C4-2B (cell line): ENCODE measurements around the gene ATXN3.
"Not testable (repeated sequence)": the region's sequence is repeated elsewhere in the genome, so short reads cannot be mapped to it uniquely, and the experiment has no call there.

ENCODE experiments used
- H3K27ac ChIP-seq: fragments of 450-650 bp; 2 replicates; pipeline ENCODE4 v1.5.1; 2017
- ZFX ChIP-seq: fragments of 450-650 bp; IDR thresholded peaks from 2 replicates; pipeline ENCODE4 v1.6.1; 2017
- TF ChIP-seq, protein P1 (sequence below): fragments of 450-650 bp; conservative IDR thresholded peaks from 2 replicates; pipeline ENCODE4 v1.5.1; 2017; ENCODE audit warnings: mild to moderate bottlenecking

ATXN3 gene

DNA sequence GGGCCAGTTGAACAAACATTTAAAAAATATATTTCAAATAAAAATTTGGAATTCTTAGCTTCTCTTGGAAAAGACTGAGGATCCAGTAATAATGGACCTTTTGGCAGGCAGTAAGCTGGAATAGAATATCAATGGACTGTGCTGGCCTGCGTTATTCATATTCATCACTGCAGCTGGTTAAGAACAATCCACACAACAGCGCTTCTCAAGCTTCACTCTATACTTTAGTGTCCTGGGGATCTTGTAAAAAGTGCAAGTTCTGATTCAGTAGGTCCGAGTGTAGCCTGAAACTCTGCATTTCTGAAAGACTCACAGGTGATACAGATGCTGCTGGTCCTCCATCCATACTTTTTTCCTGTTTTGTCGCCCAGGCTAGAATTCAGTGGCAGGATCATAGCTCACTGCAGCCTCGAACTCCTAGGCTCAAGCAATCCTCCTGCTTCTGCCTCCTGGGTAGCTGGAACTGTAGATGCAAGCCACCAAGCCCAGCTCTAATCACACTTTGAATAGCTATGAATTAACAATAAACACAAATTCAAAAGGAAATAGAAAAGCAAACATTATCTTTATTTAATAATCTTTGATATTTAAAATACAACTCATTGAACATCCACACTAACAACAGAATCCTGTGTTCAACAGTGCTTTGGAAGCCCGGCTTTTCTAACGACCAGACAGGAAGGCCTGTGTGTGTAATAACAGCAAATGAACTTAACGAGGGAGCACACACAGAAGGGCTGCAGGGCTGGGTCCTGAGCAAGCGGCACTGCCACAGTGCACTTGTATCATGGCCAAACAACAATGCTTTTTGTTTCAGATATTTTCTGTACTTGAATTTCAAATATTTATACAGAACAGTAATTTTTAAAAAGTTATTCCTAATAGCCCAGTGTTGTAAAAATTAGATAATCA, 48.1 kb downstream of the ATXN3 start:
- no peak overlapping the region for H3K27ac ChIP-seq
- no peak for TF ChIP-seq ZFX
- TF ChIP-seq, protein P1, sequence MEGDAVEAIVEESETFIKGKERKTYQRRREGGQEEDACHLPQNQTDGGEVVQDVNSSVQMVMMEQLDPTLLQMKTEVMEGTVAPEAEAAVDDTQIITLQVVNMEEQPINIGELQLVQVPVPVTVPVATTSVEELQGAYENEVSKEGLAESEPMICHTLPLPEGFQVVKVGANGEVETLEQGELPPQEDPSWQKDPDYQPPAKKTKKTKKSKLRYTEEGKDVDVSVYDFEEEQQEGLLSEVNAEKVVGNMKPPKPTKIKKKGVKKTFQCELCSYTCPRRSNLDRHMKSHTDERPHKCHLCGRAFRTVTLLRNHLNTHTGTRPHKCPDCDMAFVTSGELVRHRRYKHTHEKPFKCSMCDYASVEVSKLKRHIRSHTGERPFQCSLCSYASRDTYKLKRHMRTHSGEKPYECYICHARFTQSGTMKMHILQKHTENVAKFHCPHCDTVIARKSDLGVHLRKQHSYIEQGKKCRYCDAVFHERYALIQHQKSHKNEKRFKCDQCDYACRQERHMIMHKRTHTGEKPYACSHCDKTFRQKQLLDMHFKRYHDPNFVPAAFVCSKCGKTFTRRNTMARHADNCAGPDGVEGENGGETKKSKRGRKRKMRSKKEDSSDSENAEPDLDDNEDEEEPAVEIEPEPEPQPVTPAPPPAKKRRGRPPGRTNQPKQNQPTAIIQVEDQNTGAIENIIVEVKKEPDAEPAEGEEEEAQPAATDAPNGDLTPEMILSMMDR = no peak

DNA sequence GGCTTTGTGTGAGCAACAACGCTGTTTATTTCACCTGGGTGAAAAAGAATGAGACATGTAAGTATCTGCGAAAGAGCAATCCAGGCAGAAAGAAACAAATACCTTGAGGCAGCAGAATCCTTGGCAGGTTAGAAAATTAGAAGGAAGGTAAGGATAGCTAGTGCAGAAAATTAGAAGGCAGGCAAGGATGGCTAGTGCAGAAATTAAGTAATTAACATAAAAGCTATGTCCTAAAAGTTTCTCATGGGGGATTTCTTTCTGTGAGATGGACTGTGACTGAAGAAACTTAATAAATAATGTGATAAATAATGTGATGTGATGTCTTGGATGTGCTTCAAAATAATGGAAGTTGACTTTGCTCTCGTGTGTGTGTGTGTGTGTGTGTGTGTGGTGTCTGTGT, 56.6 kb downstream of the ATXN3 start:
- TF ChIP-seq, protein P1 = no peak
- no peak for TF ChIP-seq ZFX
- no peak overlapping the region for H3K27ac ChIP-seq

DNA sequence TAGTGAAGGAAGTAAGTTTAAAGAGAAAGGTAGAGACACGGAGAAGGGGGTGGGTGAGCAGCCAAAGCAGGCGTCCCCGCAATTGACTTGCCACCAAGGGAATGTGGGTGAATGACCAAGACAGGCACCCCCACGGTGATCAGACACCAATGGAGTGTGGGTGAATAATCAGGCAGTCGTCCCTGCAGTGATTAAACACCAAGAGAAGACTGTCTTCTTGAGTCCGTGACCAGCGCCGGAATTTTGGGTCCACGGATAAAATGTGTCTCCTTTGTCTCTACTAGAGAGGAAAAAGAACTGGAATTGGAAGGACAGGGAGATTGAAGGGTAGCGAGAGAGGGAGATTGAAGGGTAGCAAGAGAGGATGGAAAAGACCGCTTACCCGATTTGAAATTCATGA, 57.2 kb downstream of the ATXN3 start:
- H3K27ac ChIP-seq = not testable (repeated sequence)

DNA sequence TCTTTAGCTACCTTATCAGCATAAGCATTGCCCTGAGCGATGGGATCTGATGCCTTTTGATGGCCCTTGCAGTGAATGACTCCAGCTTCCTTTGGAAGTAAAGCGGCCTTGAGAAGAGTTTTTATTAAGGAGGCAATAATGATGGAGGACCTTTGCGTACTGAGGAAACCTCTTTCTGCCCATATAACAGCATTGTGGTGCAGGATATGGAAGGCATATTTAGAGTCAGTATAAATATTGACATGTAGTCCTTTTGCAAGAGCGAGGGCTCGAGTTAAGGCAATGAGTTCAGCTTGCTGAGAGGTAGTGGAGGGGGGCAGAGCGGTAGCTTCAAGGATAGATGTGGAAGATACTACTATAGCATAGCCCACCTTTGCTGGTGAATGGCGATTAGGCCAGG, 60.5 kb downstream of the ATXN3 start:
- not testable (repeated sequence) for H3K27ac ChIP-seq

DNA sequence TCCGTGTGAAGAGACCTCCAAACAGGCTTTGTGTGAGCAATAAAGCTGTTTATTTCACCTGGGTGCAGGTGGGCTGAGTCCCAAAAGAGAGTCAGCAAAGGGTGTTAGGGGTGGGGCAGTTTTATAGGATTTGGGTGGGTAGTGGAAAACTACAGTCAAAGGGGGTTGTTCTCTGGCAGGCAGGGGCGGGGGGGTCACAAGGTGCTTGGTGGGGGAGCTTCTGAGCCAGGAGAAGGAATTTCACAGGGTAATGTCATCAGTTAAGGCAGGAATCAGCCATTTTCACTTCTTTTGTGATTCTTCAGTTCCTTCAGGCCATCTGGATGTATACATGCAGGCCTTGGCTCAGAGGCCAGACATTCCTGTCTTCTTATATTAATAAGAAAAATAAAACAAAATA, 64.6 kb downstream of the ATXN3 start:
- H3K27ac ChIP-seq = peak overlapping the region; percentile 88; the same call in 1 of the 2 replicates

DNA sequence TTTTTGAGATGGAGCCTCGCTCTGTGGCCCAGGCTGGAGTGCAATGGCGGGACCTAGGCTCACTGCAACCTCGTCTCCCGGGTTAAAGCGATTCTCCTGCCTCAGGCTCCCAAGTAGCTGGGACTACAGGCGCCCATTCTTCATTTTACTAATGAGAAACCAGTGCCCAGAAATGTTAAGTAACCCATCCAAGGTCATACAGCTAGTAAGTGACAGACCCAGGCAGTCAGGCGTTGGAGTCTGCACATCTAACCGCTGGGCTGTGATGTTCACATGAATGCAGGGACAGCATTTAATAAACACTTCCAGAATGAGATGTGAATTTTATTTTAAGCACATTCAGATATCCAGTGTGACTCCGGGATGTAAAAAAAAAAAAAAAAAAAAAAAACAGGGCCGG, 65.2 kb downstream of the ATXN3 start:
- H3K27ac ChIP-seq = peak overlapping the region; percentile 88
- TF ChIP-seq ZFX = no peak
- TF ChIP-seq, protein P1 = no peak

DNA sequence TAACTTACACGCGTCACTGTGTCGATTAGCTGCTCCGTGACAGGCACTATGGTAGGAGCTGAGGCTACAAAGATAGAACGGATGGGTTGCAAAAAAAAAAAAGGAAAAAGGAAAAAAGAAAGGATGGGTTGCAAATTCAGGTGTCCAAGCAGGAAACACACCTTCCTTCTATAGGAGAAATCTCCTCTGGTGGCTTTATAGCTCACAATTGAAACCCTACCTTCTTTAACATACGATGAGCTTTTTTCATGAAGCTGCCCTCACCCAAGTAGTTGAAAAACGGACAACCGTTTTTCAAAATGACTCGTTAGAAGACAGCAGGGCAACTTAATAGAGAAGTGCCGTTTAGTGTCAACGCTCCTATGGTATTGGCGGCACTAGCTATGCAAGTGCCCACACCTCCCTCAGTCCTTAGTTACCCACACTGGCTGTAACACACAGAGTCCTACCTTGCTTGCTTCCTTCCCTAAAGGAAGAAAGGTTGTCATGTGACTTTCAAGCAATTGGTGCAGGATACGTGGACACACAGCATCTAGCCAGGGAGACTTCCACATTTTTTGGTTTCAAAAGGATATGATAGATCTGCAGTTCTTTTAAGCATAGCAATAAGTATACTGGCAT, 65.8 kb downstream of the ATXN3 start:
- peak overlapping the region; percentile 88 for H3K27ac ChIP-seq
- TF ChIP-seq, protein P1 = no peak
- TF ChIP-seq ZFX = no peak

DNA sequence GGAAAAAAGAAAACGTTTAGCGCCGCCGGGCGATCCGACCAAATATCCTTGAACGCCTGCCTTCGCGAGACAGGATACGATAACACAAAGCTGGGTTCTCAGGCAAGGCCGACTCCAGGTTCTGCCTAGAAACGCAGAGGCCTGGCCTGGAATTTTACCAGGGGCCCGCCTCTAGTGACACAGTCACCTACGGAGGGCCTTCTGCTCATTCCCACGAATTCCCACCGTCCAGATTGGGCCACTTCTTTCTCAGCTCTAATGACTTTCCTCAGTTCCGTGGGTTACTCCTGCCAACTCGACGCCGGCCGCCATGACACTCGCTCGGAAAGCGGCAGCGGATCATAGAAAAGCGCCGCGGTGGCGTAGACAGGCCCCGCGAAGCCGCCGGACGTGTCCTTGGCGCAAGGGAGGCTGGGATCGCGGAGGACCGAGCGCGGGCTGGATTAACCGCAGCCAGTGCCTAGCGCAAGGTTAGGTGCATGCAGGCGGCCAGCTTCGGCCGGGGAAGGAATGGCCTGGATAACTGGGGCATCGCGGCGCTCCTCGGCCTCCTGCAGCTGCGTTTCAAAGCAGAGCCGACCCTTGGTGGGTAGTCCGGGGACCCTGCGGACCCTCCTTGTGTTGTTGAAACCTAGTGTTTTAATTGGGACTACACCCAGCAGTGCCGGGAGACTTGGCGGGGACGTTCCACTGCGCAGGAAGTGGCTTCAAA, 66.5 kb downstream of the ATXN3 start, which contains the start of gene TRIP11:
Gene TRIP11 (minus strand): TSS at position 341 of the 712 bp plus-strand sequence. CDS start 374 bp downstream, outside the sequence.
- peak within 1 kb of the TSS; percentile 88 for H3K27ac ChIP-seq
- peak; percentile 98 for TF ChIP-seq ZFX
- TF ChIP-seq, protein P1 = no peak
